NCI-H748 (cell line): Measurements from ENCODE around the gene CDKL2.
A peak's percentile ranks its signal among the peaks of the same experiment; 100 is the strongest.
"Not testable (repeated sequence)": the region's sequence is repeated elsewhere in the genome, so short reads cannot be mapped to it uniquely, and the experiment has no call there.

Experiments
- DNase-seq: peaks from one replicate; lab custom pipeline; 2025; ENCODE audit not compliant: unreplicated experiment; lab: John Stamatoyannopoulos, UW

CDKL2 gene

GRCh38 chr4:75555294-75556164 lies 74.8 kb downstream of the CDKL2 start, which contains the start of gene ODAPH:
Gene ODAPH, plus strand, starts transcription at chr4:75556066. Its CDS starts 17 bp downstream, at chr4:75556083.
- no peak for DNase-seq

GRCh38 chr4:75552452-75552851 lies 77.9 kb downstream of the CDKL2 start:
- no peak for DNase-seq

DNA sequence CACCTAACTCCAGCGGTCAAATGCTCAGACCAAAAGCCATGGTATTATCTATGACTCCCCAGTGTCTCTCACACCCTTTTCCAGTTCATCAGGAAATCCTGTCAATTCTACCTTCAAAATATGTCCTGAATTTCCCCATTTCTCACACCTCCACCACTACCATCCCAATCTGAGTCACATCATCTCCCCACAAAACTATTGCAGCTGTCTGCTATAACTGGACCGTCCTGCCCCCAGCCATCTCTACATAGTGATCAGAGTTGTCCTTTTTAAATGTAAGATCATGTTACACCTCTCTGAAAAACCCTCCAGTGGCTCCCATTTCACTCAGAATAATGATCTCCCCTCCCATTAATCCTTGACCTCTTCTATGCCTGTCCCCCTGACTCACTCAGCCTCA lies 81.3 kb downstream of the CDKL2 start:
- DNase-seq = no peak

DNA sequence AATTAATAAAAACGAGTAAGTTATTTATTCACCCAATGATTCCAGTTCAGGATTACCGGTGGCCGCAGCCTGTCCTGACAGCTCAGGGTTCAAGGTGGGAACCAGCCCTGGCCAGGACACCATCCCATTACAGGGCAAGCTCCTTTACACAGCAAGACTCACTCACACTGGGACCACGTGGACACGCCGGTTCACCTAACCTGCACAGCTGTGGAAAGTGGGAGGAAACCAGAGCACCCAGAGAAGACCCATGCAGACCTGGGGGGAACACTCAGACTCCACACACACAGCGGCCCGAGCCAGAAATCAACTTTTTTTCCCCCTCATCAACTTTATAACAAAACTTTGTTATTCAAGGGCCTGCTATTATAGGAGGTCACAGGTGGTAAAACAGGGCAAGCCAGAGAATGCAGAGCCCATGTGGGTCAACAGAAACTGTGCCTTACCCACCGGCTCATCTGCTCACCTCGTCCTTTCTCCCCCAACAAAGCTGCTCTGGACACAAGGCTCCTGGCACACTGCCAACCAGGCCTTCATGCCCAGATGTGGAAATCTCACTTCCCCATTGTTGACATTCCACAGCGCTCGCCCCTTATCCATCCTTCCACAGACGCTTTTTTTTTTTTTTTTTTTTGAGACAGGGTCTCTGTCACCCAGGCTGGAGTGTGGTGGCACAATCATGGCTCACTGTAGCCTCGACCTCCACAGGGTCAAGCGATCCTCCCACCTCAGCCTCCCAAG lies 82.5 kb downstream of the CDKL2 start:
- peak; percentile 14 for DNase-seq

- DNase-seq = no peak
Observed at GRCh38 chr4:75545526-75545925, 84.8 kb downstream of the CDKL2 start.

DNA sequence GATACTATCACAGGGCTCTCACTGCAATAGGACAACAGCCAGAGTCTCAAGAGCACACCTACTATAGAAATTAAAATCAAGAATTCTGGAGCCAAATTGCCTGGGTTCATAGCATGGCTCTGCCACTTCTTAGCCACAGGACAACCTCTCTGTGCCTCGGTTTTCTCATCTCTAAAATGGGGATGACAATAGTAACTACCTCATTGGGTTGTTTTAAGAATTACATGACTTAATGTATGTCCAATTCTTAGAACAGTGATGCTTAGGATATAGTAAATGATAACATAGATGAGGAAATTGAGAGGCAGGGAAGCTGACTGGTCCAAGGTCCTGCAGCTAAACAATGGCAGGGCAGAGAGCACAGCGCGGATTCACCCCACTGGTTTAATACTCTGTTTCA lies 85.5 kb downstream of the CDKL2 start:
- DNase-seq = no peak

DNA sequence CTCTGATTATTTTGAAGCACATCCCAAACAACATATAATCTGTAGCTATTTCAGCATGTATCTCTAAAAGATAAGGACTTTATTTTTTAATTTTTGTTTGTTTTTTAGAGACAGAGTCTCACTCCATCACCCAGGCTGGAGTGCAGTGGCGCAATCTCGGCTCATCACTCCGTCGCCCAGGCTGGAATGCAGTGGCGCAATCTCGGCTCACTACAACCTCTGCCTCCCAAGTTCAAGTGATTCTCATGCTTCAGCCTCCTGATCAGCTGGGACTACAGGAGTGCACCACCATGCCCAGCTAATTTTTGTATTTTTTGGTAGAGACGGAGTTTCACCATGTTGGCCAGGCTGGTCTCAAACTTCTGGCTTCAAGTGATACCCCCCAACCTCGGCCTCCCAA lies 86.1 kb downstream of the CDKL2 start:
- not testable (repeated sequence) for DNase-seq

DNA sequence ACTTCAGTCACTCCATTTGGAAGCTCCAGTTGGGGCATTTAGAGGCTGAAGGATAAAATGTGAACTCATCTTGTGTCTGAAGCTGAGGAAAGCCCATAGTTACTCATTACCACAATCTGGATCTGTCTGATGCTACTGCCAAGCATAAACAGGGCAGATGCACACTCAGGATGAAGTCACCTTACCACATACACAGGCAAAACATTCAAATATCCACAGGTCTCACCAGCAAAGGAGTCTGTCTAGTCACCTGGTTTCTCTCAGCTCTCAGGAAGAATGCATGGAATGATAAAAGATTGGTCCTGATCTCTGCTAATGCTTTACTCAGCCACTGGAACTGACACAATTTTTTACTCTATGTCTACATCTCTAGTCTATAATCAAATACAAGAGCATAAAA lies 87.5 kb downstream of the CDKL2 start:
- DNase-seq = no peak

DNA sequence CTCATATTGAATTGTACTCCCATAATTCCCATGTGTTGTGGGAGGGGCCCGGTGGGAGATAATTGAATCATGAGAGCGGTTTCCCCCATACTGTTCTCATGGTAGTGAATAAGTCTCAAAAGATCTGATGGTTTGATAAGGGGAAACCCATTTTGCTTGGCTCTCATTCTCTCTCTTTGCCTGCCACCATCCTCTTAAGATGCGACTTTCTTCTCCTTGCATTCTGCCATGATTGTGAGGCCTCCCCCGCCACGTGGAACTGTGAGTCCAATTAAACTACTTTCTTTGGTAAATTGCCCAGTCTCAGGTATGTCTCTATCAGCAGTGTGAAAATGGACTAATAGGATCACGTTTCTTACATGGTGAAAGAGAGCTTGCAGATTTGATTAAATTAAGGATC lies 93.0 kb downstream of the CDKL2 start:
- DNase-seq = not testable (repeated sequence)

GRCh38 chr4:75533926-75534325 lies 96.4 kb downstream of the CDKL2 start:
- not testable (repeated sequence) for DNase-seq

- not testable (repeated sequence) for DNase-seq
Observed at GRCh38 chr4:75533339-75533887, 96.9 kb downstream of the CDKL2 start.

DNA sequence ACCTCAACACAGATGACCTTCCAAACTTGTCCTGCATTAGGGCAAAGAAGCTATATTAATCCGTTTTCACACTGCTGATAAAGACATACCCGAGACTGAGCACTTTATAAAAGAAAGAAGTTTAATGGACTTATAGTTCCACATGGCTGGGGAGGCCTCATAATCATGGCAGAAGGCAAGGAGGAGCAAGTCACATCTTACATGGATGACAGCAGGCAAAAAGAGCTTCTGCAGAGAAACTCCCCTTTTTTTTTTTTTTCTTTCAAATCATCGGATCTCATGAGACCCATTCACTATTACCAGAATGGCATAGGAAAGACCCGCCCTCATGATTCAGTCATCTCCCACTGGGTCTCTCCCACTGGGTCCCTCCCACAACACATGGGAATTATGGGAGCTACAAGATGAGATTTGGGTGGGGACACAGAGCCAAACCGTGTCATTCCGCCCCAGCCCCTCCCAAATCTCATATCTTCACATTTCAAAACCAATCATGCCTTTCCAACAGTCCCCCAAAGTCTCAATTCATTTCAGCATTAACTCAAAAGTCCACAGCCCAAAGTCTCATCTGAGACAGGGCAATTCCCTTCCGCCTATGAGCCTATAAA lies 98.7 kb downstream of the CDKL2 start:
- DNase-seq = not testable (repeated sequence)

DNA sequence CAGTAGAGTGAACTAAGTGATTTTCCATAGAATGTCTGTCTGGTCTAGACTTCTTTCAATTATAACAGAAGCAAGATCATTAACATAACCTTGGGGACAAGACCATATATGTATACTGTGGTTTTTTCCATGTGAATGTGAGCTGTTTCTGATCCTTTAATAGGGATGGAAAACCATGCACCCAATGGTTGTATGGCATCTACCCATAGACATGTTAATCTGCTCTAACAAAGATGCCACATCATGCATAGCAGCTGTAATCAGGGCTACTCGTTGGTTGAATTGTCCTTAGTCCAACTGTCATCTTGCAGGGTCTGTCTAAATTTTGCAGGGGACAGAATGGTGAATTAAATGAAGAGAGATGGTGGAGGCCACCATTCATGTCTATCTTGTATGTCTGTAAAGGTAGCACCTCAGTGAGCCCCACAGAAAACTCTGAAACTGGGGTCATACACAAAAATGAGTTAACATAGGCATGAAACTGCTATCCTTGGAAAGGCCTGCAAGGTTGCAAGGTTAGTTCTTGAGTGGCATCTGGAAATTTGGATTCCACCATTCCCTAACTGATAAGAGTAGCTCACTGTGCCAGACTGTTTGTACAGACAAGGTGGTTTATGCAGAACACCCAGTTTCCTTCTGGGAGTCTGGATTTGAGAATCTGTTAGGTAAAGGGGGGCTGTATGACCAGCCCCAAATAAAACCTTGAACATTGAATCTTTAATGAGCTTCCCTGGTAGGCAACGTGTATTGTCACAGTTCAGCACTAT lies 99.6 kb downstream of the CDKL2 start:
- no peak for DNase-seq
